ENCODE data around the gene CUL3. TPM values are rescaled to one million over a fixed set of nuclear protein-coding genes. Genes with fewer than 3 reads are reported as not detected.

CUL3 gene
- total RNA-seq, 1 experiment from 2014 or later, result 114 TPM

DNA sequence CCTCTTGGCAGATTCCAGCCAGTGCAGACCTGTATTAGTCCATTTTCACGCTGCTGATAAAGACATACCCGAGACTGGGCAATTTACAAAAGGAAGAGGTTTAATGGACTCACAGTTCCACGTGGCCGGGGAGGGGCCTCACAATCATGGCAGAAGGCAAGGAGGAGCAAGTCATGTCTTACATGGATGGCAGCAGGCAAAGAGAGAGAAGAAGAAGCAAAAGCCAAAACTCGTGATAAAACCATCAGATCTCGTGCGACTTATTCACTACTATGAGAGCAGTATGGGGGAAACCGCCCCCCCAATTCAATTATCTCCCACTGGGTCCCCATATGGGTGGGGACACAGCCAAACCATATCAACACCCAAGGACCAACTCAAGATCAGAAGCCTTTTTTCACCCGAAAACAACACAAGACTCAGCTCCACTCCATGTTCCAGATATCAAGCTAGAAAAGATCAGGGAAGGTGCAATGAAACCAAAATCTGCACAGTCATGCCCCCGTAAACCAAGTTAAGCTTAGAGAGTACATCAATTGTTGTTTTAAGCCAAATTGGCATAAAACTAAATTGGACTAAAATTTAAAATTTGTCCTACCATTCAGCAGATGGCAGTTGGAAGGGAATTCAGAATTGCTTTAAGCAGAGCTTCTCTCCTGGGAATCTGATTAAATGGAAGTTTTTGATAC lies 127.6 kb downstream of the CUL3 start:
- H3K9me3 Mint-ChIP-seq, result peaks cover 10 to 21% of the 10 kb centered on the region in 2 experiments
- WGBS (ENCODE audit: extremely low coverage, insufficient read length, low lambda C conversion rate), result no CpG with 5 or more reads among the region's 10 CpGs
- peaks cover 0 to 13% (median 7%) of the 10 kb centered on the region in 3 experiments; a peak in 5 of 7 replicates for H3K36me3 Mint-ChIP-seq (ENCODE audit: insufficient read depth in 1 of 3, low read depth in 3 of 3)
- no peak overlapping the region for H3K4me2 ChIP-seq (ENCODE audit: insufficient read depth, insufficient read length, low read length)
- H3K18ac ChIP-seq (ENCODE audit: insufficient read length, low read depth, low read length), result no peak overlapping the region
- no peaks in the 10 kb centered on the region for H4K20me1 ChIP-seq (ENCODE audit: control insufficient read depth, insufficient read depth, insufficient read length)
- no peak overlapping the region for H2BK12ac ChIP-seq (ENCODE audit: insufficient read length, low read depth, low read length)
- H3K9me3 ChIP-seq (ENCODE audit: control insufficient read depth, low read depth, low read length), result no peaks in the 10 kb centered on the region
- H3K4me1 ChIP-seq (ENCODE audit: insufficient read depth, low read length), result no peaks in the 10 kb centered on the region
- H2BK5ac ChIP-seq (ENCODE audit: insufficient read length, low read length), result no peak overlapping the region
- H3K23me2 ChIP-seq (ENCODE audit: insufficient read length, low read depth, low read length, poor library complexity, severe bottlenecking), result no peaks in the 10 kb centered on the region
- no peak overlapping the region for H3K23ac ChIP-seq (ENCODE audit: insufficient read length, low read depth, low read length)
- no peak overlapping the region for H3T11ph ChIP-seq (ENCODE audit: low read length)
- no peak overlapping the region for H3K4me3 Mint-ChIP-seq
- no peak overlapping the region for H2BK20ac ChIP-seq (ENCODE audit: low read depth, low read length, poor library complexity, severe bottlenecking)
- H3K27ac ChIP-seq (ENCODE audit: insufficient read length, low read depth, low read length), result no peak overlapping the region
- H2AK5ac ChIP-seq (ENCODE audit: insufficient read length, low read length), result no peak overlapping the region
- H2BK15ac ChIP-seq (ENCODE audit: low read depth, low read length), result no peak overlapping the region
- no peak overlapping the region for H4K8ac ChIP-seq (replicated peaks; ENCODE audit: insufficient read length, low read depth, low read length)
- H2BK120ac ChIP-seq (ENCODE audit: low read depth, low read length, poor library complexity, severe bottlenecking), result no peak overlapping the region
- H3K27me3 ChIP-seq (ENCODE audit: insufficient read depth, low read length), result no peaks in the 10 kb centered on the region
- TF ChIP-seq, protein P1, sequence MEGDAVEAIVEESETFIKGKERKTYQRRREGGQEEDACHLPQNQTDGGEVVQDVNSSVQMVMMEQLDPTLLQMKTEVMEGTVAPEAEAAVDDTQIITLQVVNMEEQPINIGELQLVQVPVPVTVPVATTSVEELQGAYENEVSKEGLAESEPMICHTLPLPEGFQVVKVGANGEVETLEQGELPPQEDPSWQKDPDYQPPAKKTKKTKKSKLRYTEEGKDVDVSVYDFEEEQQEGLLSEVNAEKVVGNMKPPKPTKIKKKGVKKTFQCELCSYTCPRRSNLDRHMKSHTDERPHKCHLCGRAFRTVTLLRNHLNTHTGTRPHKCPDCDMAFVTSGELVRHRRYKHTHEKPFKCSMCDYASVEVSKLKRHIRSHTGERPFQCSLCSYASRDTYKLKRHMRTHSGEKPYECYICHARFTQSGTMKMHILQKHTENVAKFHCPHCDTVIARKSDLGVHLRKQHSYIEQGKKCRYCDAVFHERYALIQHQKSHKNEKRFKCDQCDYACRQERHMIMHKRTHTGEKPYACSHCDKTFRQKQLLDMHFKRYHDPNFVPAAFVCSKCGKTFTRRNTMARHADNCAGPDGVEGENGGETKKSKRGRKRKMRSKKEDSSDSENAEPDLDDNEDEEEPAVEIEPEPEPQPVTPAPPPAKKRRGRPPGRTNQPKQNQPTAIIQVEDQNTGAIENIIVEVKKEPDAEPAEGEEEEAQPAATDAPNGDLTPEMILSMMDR (conservative IDR thresholded peaks at IDR 0.05), result no peak
- no peaks in the 10 kb centered on the region for H3K79me2 ChIP-seq (ENCODE audit: insufficient read depth, low read length)
- no peaks in the 10 kb centered on the region for H3K79me1 ChIP-seq (ENCODE audit: insufficient read depth, low read depth, low read length, poor library complexity, severe bottlenecking)
- no peak overlapping the region for H3K4ac ChIP-seq (ENCODE audit: low read depth, low read length)
- peaks cover 11% of the 10 kb centered on the region in 2 experiments for H3K4me1 Mint-ChIP-seq
- no peak overlapping the region for H3K9ac ChIP-seq (ENCODE audit: extremely low read depth, insufficient read length, low read length)
- no peak overlapping the region for H2AFZ ChIP-seq (ENCODE audit: low read length)
- H4K5ac ChIP-seq (ENCODE audit: insufficient read length, low read depth, low read length), result no peak overlapping the region
- H3K27me3 Mint-ChIP-seq (ENCODE audit: low read depth), result no peaks in the 10 kb centered on the region
- H3K14ac ChIP-seq (ENCODE audit: insufficient read depth, low read length), result no peak overlapping the region
- no peak overlapping the region for H4K91ac ChIP-seq (ENCODE audit: insufficient read length, low read depth, low read length)
- DNase-seq, result no peak
- H3K27ac Mint-ChIP-seq, result no peak overlapping the region; a peak in 2 of 7 replicates
- no peak overlapping the region for H3K56ac ChIP-seq (ENCODE audit: insufficient read length, low read depth, low read length)

Measured in H9 (cell line).